HEK293 (cell line): ENCODE results near the gene KMT2D.

Experiments used
- BCL11B ChIP-seq: fragments of 450-650 bp; formaldehyde crosslinking; IDR thresholded peaks from 2 replicates; pipeline ENCODE4 v1.5.1; 2016; ENCODE audit warnings: low read depth, missing biosample characterization, missing genetic modification characterization
- FEZF1 ChIP-seq: fragments of 450-650 bp; formaldehyde crosslinking; IDR thresholded peaks from 2 replicates; pipeline ENCODE4 v1.5.1; 2016; ENCODE audit warnings: missing biosample characterization, missing genetic modification characterization
- KLF10 ChIP-seq: fragments of 450-650 bp; IDR thresholded peaks from 2 replicates; pipeline ENCODE4 v1.5.1; 2018; ENCODE audit warnings: missing biosample characterization, mild to moderate bottlenecking, missing genetic modification characterization
- KLF16 ChIP-seq: fragments of 450-650 bp; formaldehyde crosslinking; IDR thresholded peaks from 2 replicates; pipeline ENCODE4 v1.5.1; 2017; ENCODE audit warnings: missing biosample characterization, missing genetic modification characterization
- RBAK ChIP-seq: fragments of 450-650 bp; formaldehyde crosslinking; IDR thresholded peaks from 2 replicates; pipeline ENCODE4 v1.5.1; 2016; ENCODE audit warnings: missing biosample characterization, missing genetic modification characterization
- SP2 ChIP-seq: fragments of 450-650 bp; formaldehyde crosslinking; IDR thresholded peaks from 2 replicates; pipeline ENCODE4 v1.5.1; 2016; ENCODE audit warnings: missing biosample characterization, missing genetic modification characterization
- SP3 ChIP-seq: fragments of 450-650 bp; formaldehyde crosslinking; IDR thresholded peaks from 2 replicates; pipeline ENCODE4 v1.5.1; 2016; ENCODE audit warnings: missing biosample characterization, missing genetic modification characterization
- TCF7L2 ChIP-seq: IDR thresholded peaks from 2 replicates; pipeline ENCODE4 v1.6.1; 2011; ENCODE audit warnings: low read depth, mild to moderate bottlenecking, inconsistent platforms, low read length, moderate library complexity, borderline replicate concordance
- YY2 ChIP-seq: fragments of 450-650 bp; formaldehyde crosslinking; IDR thresholded peaks from 2 replicates; pipeline ENCODE4 v1.5.1; 2016; ENCODE audit warnings: missing biosample characterization, missing genetic modification characterization
- ZNF114 ChIP-seq: fragments of 450-650 bp; formaldehyde crosslinking; IDR thresholded peaks from 2 replicates; pipeline ENCODE4 v1.5.0; 2017; ENCODE audit warnings: missing biosample characterization, missing genetic modification characterization
- ZNF174 ChIP-seq: fragments of 450-650 bp; formaldehyde crosslinking; IDR thresholded peaks from 2 replicates; pipeline ENCODE4 v1.5.0; 2017; ENCODE audit warnings: missing biosample characterization, mild to moderate bottlenecking, missing genetic modification characterization
- ZNF19 ChIP-seq: fragments of 450-650 bp; formaldehyde crosslinking; IDR thresholded peaks from 2 replicates; pipeline ENCODE4; 2016; ENCODE audit warnings: missing biosample characterization, missing genetic modification characterization, low read depth
- ZNF2 ChIP-seq: fragments of 450-650 bp; formaldehyde crosslinking; IDR thresholded peaks from 2 replicates; pipeline ENCODE4 v1.5.1; 2016; ENCODE audit warnings: missing biosample characterization, missing genetic modification characterization
- ZNF24 ChIP-seq: fragments of 450-650 bp; formaldehyde crosslinking; IDR thresholded peaks from 2 replicates; pipeline ENCODE4 v1.5.1; 2016; ENCODE audit warnings: missing biosample characterization, missing genetic modification characterization
- ZNF248 ChIP-seq: fragments of 450-650 bp; formaldehyde crosslinking; IDR thresholded peaks from 2 replicates; pipeline ENCODE4 v1.5.1; 2017; ENCODE audit warnings: missing biosample characterization, missing genetic modification characterization
- ZNF37A ChIP-seq: fragments of 450-650 bp; IDR thresholded peaks from 2 replicates; pipeline ENCODE4 v1.5.1; 2018; ENCODE audit warnings: missing biosample characterization, missing genetic modification characterization
- ZNF416 ChIP-seq: fragments of 450-650 bp; formaldehyde crosslinking; IDR thresholded peaks from 2 replicates; pipeline ENCODE4 v1.5.1; 2016; ENCODE audit warnings: missing biosample characterization, missing genetic modification characterization
- ZNF544 ChIP-seq: fragments of 450-650 bp; formaldehyde crosslinking; IDR thresholded peaks from 2 replicates; pipeline ENCODE4 v1.5.0; 2017; ENCODE audit warnings: missing biosample characterization, missing genetic modification characterization
- ZNF548 ChIP-seq: fragments of 450-650 bp; formaldehyde crosslinking; IDR thresholded peaks from 2 replicates; pipeline ENCODE4 v1.5.1; 2016; ENCODE audit warnings: missing biosample characterization, missing genetic modification characterization
- ZNF596 ChIP-seq: fragments of 450-650 bp; IDR thresholded peaks from 2 replicates; pipeline ENCODE4 v1.5.0; 2018; ENCODE audit warnings: missing biosample characterization, mild to moderate bottlenecking, missing genetic modification characterization, moderate library complexity
- ZNF624 ChIP-seq: fragments of 450-650 bp; formaldehyde crosslinking; IDR thresholded peaks from 2 replicates; pipeline ENCODE4 v1.5.1; 2017; ENCODE audit warnings: missing biosample characterization, missing genetic modification characterization
- ZNF660 ChIP-seq: fragments of 450-650 bp; IDR thresholded peaks from 2 replicates; pipeline ENCODE4 v1.5.1; 2018; ENCODE audit warnings: missing biosample characterization, mild to moderate bottlenecking, missing genetic modification characterization
- ZNF664 ChIP-seq: fragments of 450-650 bp; formaldehyde crosslinking; IDR thresholded peaks from 2 replicates; pipeline ENCODE4 v1.5.1; 2016; ENCODE audit warnings: missing biosample characterization, missing genetic modification characterization
- ZNF677 ChIP-seq: fragments of 450-650 bp; IDR thresholded peaks from 2 replicates; pipeline ENCODE4 v1.5.0; 2018; ENCODE audit warnings: missing biosample characterization, mild to moderate bottlenecking, missing genetic modification characterization, moderate library complexity
- ZNF76 ChIP-seq: fragments of 450-650 bp; formaldehyde crosslinking; IDR thresholded peaks from 2 replicates; pipeline ENCODE4; 2016; ENCODE audit warnings: low read depth, missing biosample characterization, missing genetic modification characterization, borderline replicate concordance
- TF ChIP-seq, protein P1 (sequence below): fragments of 450-650 bp; formaldehyde crosslinking; IDR thresholded peaks from 2 replicates; pipeline ENCODE4 v1.5.1; 2016; ENCODE audit warnings: missing biosample characterization, missing genetic modification characterization
- TF ChIP-seq, protein P2 (sequence below): fragments of 450-650 bp; formaldehyde crosslinking; IDR thresholded peaks from 2 replicates; pipeline ENCODE4 v1.5.1; 2016; ENCODE audit warnings: missing biosample characterization, missing genetic modification characterization
- TF ChIP-seq, protein P3 (sequence below): fragments of 450-650 bp; formaldehyde crosslinking; IDR thresholded peaks from 2 replicates; pipeline ENCODE4 v1.5.1; 2017; ENCODE audit warnings: missing biosample characterization, missing genetic modification characterization
- TF ChIP-seq, protein P4 (sequence below): fragments of 450-650 bp; IDR thresholded peaks from 2 replicates; pipeline ENCODE4 v1.5.1; 2018; ENCODE audit warnings: missing biosample characterization, mild to moderate bottlenecking, missing genetic modification characterization
- TF ChIP-seq, protein P5 (sequence below): fragments of 450-650 bp; formaldehyde crosslinking; IDR thresholded peaks from 2 replicates; pipeline ENCODE4 v1.5.1; 2016; ENCODE audit warnings: missing biosample characterization, missing genetic modification characterization

The KMT2D gene

GRCh38 chr12:49088150-49088931, 27.7 kb upstream of the KMT2D start (continued):
- no peak for TF ChIP-seq ZNF76 (tag by site-specific recombination)
- TF ChIP-seq RBAK (tag by site-specific recombination), result no peak
- TF ChIP-seq, protein P1, sequence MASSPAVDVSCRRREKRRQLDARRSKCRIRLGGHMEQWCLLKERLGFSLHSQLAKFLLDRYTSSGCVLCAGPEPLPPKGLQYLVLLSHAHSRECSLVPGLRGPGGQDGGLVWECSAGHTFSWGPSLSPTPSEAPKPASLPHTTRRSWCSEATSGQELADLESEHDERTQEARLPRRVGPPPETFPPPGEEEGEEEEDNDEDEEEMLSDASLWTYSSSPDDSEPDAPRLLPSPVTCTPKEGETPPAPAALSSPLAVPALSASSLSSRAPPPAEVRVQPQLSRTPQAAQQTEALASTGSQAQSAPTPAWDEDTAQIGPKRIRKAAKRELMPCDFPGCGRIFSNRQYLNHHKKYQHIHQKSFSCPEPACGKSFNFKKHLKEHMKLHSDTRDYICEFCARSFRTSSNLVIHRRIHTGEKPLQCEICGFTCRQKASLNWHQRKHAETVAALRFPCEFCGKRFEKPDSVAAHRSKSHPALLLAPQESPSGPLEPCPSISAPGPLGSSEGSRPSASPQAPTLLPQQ (tag by site-specific recombination), result peak; percentile 74
- TF ChIP-seq ZNF2 (tag by site-specific recombination), result peak; percentile 89
- TF ChIP-seq ZNF114, result no peak
- no peak for TF ChIP-seq FEZF1
- TF ChIP-seq ZNF174, result no peak
- peak; percentile 40; the same call in 1 of the 2 replicates for TF ChIP-seq SP3 (tag by site-specific recombination)
- TF ChIP-seq ZNF248 (tag by site-specific recombination), result no peak
- TF ChIP-seq TCF7L2, result no peak
- TF ChIP-seq YY2 (tag by site-specific recombination), result no peak
- TF ChIP-seq ZNF37A, result no peak
- TF ChIP-seq ZNF24 (tag by site-specific recombination), result no peak
- TF ChIP-seq, protein P2, sequence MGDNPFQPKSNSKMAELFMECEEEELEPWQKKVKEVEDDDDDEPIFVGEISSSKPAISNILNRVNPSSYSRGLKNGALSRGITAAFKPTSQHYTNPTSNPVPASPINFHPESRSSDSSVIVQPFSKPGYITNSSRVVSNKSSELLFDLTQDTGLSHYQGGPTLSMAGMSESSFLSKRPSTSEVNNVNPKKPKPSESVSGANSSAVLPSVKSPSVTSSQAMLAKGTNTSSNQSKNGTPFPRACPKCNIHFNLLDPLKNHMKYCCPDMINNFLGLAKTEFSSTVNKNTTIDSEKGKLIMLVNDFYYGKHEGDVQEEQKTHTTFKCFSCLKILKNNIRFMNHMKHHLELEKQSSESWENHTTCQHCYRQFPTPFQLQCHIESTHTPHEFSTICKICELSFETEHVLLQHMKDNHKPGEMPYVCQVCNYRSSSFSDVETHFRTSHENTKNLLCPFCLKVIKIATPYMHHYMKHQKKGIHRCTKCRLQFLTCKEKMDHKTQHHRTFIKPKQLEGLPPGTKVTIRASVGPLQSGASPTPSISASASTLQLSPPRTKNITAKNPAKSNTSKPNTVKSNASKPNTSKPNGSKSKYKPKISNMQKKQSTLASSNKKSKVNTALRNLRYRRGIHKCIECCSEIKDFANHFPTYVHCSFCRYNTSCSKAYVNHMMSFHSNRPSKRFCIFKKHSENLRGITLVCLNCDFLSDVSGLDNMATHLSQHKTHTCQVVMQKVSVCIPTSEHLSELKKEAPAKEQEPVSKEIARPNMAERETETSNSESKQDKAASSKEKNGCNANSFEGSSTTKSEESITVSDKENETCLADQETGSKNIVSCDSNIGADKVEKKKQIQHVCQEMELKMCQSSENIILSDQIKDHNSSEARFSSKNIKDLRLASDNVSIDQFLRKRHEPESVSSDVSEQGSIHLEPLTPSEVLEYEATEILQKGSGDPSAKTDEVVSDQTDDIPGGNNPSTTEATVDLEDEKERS (tag by site-specific recombination), result no peak
- no peak for TF ChIP-seq ZNF624
- TF ChIP-seq ZNF416, result no peak
- 0 out of 2 replicates have a peak, but pooled peaks have one; percentile 29 for TF ChIP-seq KLF16
- peak; percentile 39; the same call in 1 of the 2 replicates for TF ChIP-seq SP2 (tag by site-specific recombination)
- TF ChIP-seq, protein P3, sequence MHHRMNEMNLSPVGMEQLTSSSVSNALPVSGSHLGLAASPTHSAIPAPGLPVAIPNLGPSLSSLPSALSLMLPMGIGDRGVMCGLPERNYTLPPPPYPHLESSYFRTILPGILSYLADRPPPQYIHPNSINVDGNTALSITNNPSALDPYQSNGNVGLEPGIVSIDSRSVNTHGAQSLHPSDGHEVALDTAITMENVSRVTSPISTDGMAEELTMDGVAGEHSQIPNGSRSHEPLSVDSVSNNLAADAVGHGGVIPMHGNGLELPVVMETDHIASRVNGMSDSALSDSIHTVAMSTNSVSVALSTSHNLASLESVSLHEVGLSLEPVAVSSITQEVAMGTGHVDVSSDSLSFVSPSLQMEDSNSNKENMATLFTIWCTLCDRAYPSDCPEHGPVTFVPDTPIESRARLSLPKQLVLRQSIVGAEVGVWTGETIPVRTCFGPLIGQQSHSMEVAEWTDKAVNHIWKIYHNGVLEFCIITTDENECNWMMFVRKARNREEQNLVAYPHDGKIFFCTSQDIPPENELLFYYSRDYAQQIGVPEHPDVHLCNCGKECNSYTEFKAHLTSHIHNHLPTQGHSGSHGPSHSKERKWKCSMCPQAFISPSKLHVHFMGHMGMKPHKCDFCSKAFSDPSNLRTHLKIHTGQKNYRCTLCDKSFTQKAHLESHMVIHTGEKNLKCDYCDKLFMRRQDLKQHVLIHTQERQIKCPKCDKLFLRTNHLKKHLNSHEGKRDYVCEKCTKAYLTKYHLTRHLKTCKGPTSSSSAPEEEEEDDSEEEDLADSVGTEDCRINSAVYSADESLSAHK, result no peak
- no peak for TF ChIP-seq ZNF677 (tag by site-specific recombination)
- no peak for TF ChIP-seq KLF10 (tag by site-specific recombination)
- TF ChIP-seq ZNF548 (tag by site-specific recombination), result no peak
- TF ChIP-seq, protein P4, sequence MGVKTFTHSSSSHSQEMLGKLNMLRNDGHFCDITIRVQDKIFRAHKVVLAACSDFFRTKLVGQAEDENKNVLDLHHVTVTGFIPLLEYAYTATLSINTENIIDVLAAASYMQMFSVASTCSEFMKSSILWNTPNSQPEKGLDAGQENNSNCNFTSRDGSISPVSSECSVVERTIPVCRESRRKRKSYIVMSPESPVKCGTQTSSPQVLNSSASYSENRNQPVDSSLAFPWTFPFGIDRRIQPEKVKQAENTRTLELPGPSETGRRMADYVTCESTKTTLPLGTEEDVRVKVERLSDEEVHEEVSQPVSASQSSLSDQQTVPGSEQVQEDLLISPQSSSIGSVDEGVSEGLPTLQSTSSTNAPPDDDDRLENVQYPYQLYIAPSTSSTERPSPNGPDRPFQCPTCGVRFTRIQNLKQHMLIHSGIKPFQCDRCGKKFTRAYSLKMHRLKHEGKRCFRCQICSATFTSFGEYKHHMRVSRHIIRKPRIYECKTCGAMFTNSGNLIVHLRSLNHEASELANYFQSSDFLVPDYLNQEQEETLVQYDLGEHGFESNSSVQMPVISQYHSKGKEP (tag by site-specific recombination), result no peak
- TF ChIP-seq ZNF19 (tag by site-specific recombination), result no peak
- peak; percentile 80 for TF ChIP-seq ZNF660 (tag by site-specific recombination)
- TF ChIP-seq, protein P5, sequence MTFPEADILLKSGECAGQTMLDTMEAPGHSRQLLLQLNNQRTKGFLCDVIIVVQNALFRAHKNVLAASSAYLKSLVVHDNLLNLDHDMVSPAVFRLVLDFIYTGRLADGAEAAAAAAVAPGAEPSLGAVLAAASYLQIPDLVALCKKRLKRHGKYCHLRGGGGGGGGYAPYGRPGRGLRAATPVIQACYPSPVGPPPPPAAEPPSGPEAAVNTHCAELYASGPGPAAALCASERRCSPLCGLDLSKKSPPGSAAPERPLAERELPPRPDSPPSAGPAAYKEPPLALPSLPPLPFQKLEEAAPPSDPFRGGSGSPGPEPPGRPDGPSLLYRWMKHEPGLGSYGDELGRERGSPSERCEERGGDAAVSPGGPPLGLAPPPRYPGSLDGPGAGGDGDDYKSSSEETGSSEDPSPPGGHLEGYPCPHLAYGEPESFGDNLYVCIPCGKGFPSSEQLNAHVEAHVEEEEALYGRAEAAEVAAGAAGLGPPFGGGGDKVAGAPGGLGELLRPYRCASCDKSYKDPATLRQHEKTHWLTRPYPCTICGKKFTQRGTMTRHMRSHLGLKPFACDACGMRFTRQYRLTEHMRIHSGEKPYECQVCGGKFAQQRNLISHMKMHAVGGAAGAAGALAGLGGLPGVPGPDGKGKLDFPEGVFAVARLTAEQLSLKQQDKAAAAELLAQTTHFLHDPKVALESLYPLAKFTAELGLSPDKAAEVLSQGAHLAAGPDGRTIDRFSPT (tag by site-specific recombination), result peak; percentile 87
- no peak for TF ChIP-seq ZNF664
- TF ChIP-seq BCL11B (tag by site-specific recombination), result no peak
- TF ChIP-seq ZNF596 (tag by site-specific recombination), result no peak
- TF ChIP-seq ZNF544, result no peak
